LNCaP clone FGC (cell line): ENCODE results near the gene MAEA.
"Not testable (repeated sequence)": the region's sequence is repeated elsewhere in the genome, so short reads cannot be mapped to it uniquely, and the experiment has no call there.

ENCODE experiments used
- DNase-seq: peaks from one replicate; pipeline ENCODE4 v3.0.0-alpha.2; 2011; ENCODE audit warnings: low read depth
- H3K4me3 ChIP-seq: 2 replicates; pipeline ENCODE4 v1.5.1; 2011; ENCODE audit warnings: mild to moderate bottlenecking, low read depth, low read length, control low read depth
- TF ChIP-seq, protein P1 (sequence below): IDR thresholded peaks from 2 replicates; pipeline ENCODE4 v1.5.1; 2012; ENCODE audit warnings: mild to moderate bottlenecking; ENCODE audit not compliant: control insufficient read depth, insufficient read depth; ENCODE audit errors: extremely low read depth

The MAEA gene

DNA sequence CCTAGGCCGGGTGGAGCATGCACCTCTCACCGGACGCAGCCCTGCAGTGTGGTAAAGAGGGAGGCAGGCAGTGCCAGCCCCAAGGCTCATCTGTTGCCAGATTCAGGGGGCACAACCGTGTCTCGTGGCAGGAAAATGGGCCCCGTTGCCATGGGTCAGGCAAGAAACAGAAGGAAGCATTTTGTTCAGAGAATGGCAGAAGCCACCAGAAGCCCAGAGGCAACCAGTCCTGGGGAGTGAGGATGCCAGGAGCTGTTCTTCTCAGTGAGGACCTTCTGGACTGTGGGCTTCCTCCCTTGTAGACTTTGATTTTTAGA, 44.8 kb downstream of the MAEA start:
- TF ChIP-seq, protein P1, sequence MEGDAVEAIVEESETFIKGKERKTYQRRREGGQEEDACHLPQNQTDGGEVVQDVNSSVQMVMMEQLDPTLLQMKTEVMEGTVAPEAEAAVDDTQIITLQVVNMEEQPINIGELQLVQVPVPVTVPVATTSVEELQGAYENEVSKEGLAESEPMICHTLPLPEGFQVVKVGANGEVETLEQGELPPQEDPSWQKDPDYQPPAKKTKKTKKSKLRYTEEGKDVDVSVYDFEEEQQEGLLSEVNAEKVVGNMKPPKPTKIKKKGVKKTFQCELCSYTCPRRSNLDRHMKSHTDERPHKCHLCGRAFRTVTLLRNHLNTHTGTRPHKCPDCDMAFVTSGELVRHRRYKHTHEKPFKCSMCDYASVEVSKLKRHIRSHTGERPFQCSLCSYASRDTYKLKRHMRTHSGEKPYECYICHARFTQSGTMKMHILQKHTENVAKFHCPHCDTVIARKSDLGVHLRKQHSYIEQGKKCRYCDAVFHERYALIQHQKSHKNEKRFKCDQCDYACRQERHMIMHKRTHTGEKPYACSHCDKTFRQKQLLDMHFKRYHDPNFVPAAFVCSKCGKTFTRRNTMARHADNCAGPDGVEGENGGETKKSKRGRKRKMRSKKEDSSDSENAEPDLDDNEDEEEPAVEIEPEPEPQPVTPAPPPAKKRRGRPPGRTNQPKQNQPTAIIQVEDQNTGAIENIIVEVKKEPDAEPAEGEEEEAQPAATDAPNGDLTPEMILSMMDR: no peak
- no peak overlapping the region for H3K4me3 ChIP-seq
- DNase-seq: no peak

DNA sequence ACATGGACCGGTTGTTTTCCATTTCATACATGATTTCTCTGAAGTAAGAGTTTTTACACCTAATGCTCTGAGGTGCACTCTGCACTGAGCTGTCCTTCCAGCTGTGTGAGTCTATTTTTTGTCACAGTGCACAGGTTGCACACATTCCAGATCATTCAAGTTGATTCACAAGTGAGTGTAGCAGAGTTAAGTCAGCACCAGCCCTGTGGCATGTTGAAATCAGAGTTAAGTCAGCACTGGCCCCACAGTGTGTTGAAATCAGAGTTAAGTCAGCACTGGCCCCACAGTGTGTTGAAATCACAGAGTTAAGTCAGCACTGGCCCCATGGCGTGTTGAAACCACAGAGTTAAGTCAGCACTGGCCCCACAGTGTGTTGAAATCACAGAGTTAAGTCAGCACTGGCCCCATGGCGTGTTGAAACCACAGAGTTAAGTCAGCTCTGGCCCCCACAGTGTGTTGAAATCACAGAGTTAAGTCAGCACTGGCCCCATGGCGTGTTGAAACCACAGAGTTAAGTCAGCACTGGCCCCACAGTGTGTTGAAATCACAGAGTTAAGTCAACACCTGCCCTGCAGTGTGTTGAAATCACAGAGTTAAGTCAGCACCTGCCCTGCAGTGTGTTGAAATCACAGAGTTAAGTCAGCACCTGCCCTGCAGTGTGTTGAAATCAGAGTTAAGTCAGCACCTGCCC, 45.6 kb downstream of the MAEA start:
- not testable (repeated sequence) for DNase-seq, H3K4me3 ChIP-seq

- no peak for DNase-seq
- H3K4me3 ChIP-seq: no peak overlapping the region
- TF ChIP-seq, protein P1: no peak
These were observed 46.4 kb downstream of the MAEA start for GRCh38 chr4:1336088-1336491.

DNA sequence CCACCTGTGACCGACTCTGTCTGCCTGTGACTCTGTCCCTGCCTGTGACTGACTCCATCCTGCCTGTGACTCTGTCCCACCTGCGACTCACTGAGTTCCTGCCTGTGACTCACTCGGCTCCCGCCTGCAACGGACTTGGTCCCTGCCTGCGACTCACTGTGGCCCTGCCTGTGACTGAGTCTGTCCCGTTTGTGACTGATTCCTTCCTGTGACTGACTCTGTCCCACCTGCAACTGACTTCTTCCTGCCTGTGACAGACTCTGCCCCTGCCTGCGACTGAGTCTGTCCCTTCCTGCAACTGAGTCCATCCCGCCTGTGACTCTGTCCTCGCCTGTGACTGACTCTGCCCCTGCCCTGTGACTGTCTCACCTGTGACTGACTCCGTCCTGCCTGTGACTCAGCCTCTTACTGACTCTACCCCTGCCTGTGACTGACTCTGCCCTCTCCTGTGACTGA, 47.7 kb downstream of the MAEA start:
- TF ChIP-seq, protein P1: no peak
- no peak for DNase-seq

GRCh38 chr4:1337951-1338751, 48.5 kb downstream of the MAEA start:
- DNase-seq: no peak
- H3K4me3 ChIP-seq: no peak overlapping the region
- TF ChIP-seq, protein P1: no peak

More for the DNA sequence above, 47.7 kb downstream of the MAEA start:
- no peak overlapping the region for H3K4me3 ChIP-seq

GRCh38 chr4:1338752-1339414, 49.2 kb downstream of the MAEA start:
- DNase-seq: no peak
- TF ChIP-seq, protein P1: no peak
- H3K4me3 ChIP-seq: no peak overlapping the region

GRCh38 chr4:1339489-1339888, 49.8 kb downstream of the MAEA start:
- H3K4me3 ChIP-seq: no peak overlapping the region
- TF ChIP-seq, protein P1: no peak
- DNase-seq: no peak
